OCI-LY7 (cell line): Measurements from ENCODE around the gene ARHGEF39. TPM values are rescaled to one million over a fixed set of nuclear protein-coding genes. Genes with fewer than 3 reads are reported as not detected.

Source experiments
- BruUV-seq: library from RNA; stranded (reverse); fragments of 400-500 nt; replicated peaks from 2 replicates; lab custom pipeline; 2021; lab: Mats Ljungman, UMichigan
- CTCF ChIA-PET: fragments of 300-600 bp; sonication (Branson Sonifier 250); formaldehyde crosslinking; loops from one replicate; lab custom pipeline; 2022; ENCODE audit warnings: antibody characterized with exemption; ENCODE audit not compliant: unreplicated experiment; lab: Charles Lee
- POLR2A ChIA-PET: fragments of 300-600 bp; sonication (Branson Sonifier 250); formaldehyde crosslinking; loops from one replicate; lab custom pipeline; 2022; ENCODE audit warnings: antibody characterized with exemption; lab: Charles Lee
- DNase-seq: peaks from one replicate; pipeline ENCODE4 v3.0.0-alpha.2; 2015; ENCODE audit warnings: low spot score
- H2AFZ ChIP-seq: fragments of 200-600 bp; sonication (generic), shearing (Covaris generic); 2 replicates; pipeline ENCODE4 v1.6.1; 2014; ENCODE audit warnings: mild to moderate bottlenecking, antibody characterized with exemption, low read length, moderate library complexity
- H3K27ac ChIP-seq: fragments of 200-600 bp; sonication (generic); 2 replicates; pipeline ENCODE4 v1.5.1; 2014; ENCODE audit warnings: mixed run types, low read depth, mild to moderate bottlenecking, moderate library complexity, low read length, inconsistent platforms; ENCODE audit not compliant: poor library complexity, severe bottlenecking
- H3K36me3 ChIP-seq: fragments of 200-600 bp; sonication (generic); 2 replicates; pipeline ENCODE4 v1.6.1; 2014; ENCODE audit warnings: mild to moderate bottlenecking, antibody characterized with exemption, low read length, moderate library complexity, mixed read lengths; ENCODE audit not compliant: insufficient read depth
- H3K4me1 ChIP-seq: fragments of 200-600 bp; sonication (generic); 2 replicates; pipeline ENCODE4 v1.5.1; 2014; ENCODE audit warnings: mild to moderate bottlenecking, low read length; ENCODE audit not compliant: insufficient read depth, poor library complexity, severe bottlenecking
- H3K4me2 ChIP-seq: fragments of 200-600 bp; sonication (generic); 2 replicates; pipeline ENCODE4 v1.6.1; 2014; ENCODE audit warnings: mild to moderate bottlenecking, low read length
- H3K4me3 ChIP-seq: fragments of 200-600 bp; sonication (generic); 2 replicates; pipeline ENCODE4 v1.5.1; 2014; ENCODE audit warnings: mild to moderate bottlenecking, low read depth, low read length; ENCODE audit not compliant: poor library complexity, severe bottlenecking
- H3K79me2 ChIP-seq: fragments of 200-600 bp; sonication (generic); 2 replicates; pipeline ENCODE4 v1.6.1; 2016; ENCODE audit warnings: low read depth, mild to moderate bottlenecking, low read length, moderate library complexity, mixed read lengths; ENCODE audit not compliant: insufficient read depth
- H3K9me2 ChIP-seq: fragments of 200-600 bp; sonication (generic); 2 replicates; pipeline ENCODE4 v1.6.1; 2016; ENCODE audit warnings: mild to moderate bottlenecking, low read length, mixed read lengths; ENCODE audit not compliant: insufficient read depth
- H3K9me3 ChIP-seq: fragments of 200-600 bp; sonication (generic); 2 replicates; pipeline ENCODE4 v1.6.1; 2014; ENCODE audit warnings: mild to moderate bottlenecking, mixed run types, low read length, mixed read lengths
- H4K20me1 ChIP-seq: fragments of 200-600 bp; sonication (generic); 2 replicates; pipeline ENCODE4 v1.6.1; 2014; ENCODE audit warnings: mild to moderate bottlenecking, antibody characterized with exemption, low read length, moderate library complexity, mixed read lengths; ENCODE audit not compliant: insufficient read depth
- CTCF ChIP-seq: fragments of 200-600 bp; sonication (generic); conservative IDR thresholded peaks from 2 replicates; pipeline ENCODE4 v1.5.1; 2014; ENCODE audit warnings: mild to moderate bottlenecking, antibody characterized with exemption, low read length, moderate library complexity, mixed read lengths
- EZH2phosphoT487 ChIP-seq: fragments of 200-600 bp; sonication (generic); IDR thresholded peaks from 2 replicates; pipeline ENCODE4 v1.6.1; 2018; ENCODE audit warnings: low read depth, borderline replicate concordance, mild to moderate bottlenecking, mixed run types, antibody characterized with exemption, low read length, moderate library complexity, mixed read lengths
- intact Hi-C: fragments of 100-400 bp; cut with micrococcal nuclease; formaldehyde crosslinking; loops from one replicate; pipeline ENCODE4 v1.10.0; 2022; ENCODE audit not compliant: unreplicated experiment
- total RNA-seq, 2 experiments: library from RNA; depleted of rRNA in 1 of 2; stranded (reverse); fragments of >200 nt in 1 of 2; shearing (Covaris generic) in 1 of 2; gene quantifications; 2 replicates each; pipeline ENCODE4 v1.2.3, GENCODE V29; 2014 to 2022

Gene ARHGEF39
- total RNA-seq, 2 experiments from 2014 or later = 30.8 to 48.1 TPM

DNA sequence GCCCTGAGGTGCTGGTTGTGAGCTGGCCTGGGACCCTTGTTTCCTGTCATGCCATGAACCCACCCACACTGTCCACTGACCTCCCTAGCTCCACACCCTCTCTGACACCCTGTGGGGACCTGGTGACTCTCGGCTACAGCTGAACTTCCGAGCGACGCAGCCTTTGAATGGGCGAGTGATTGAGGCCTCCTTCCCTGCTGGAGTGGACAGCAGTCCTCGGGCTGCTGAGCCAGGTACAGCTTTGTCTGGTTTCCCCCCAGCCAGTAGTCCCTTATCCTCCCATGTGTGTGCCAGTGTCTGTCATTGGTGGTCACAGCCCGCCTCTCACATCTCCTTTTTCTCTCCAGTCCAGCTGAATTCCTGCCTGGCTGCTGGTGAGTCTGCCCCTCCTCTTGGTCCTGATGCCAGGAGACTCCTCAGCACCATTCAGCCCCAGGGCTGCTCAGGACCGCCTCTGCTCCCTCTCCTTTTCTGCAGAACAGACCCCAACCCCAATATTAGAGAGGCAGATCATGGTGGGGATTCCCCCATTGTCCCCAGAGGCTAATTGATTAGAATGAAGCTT is 14.9 kb upstream of the ARHGEF39 start:
- POLR2A ChIA-PET = interaction anchor here (0.6 to 2.2 kb wide), 6 partner anchors 8 to 45 kb away, joined by 4 to 13 read pairs (median 7); partner anchors contain the start of gene ARHGEF39

GRCh38 chr9:35679091-35679490 is 14.1 kb upstream of the ARHGEF39 start:
- no peak overlapping the region for H2AFZ ChIP-seq
- H3K36me3 ChIP-seq = no peaks in the 10 kb centered on the region
- peaks cover 30% of the 10 kb centered on the region for H3K4me1 ChIP-seq
- no peaks in the 10 kb centered on the region for H4K20me1 ChIP-seq
- BruUV-seq = no TSS peak
- intact Hi-C loops = no loop called here
- no peak for TF ChIP-seq EZH2phosphoT487
- TF ChIP-seq CTCF = no peak
- no peak overlapping the region for H3K4me2 ChIP-seq
- H3K9me3 ChIP-seq = no peaks in the 10 kb centered on the region
- H3K27ac ChIP-seq = no peak overlapping the region
- POLR2A ChIA-PET = interaction anchor here (1.7 to 2.2 kb wide), 2 partner anchors 9 to 14 kb away, joined by 8 to 13 read pairs; partner anchors contain the start of gene ARHGEF39
- no peaks in the 10 kb centered on the region for H3K79me2 ChIP-seq
- H3K4me3 ChIP-seq = no peak overlapping the region
- no peak for DNase-seq
- CTCF ChIA-PET = no interaction called here
- H3K9me2 ChIP-seq = no peaks in the 10 kb centered on the region

More for the DNA sequence above, 14.9 kb upstream of the ARHGEF39 start:
- Histone ChIP-seq H3K27ac (no peak overlapping the region), H3K4me1 (peaks cover 30% of the 10 kb centered on the region), H3K4me2 (peak overlapping the region; percentile 55), H3K9me3 (no peaks in the 10 kb centered on the region), H3K9me2 (no peaks in the 10 kb centered on the region), H4K20me1 (no peaks in the 10 kb centered on the region), H3K36me3 (no peaks in the 10 kb centered on the region), H3K79me2 (no peaks in the 10 kb centered on the region), H3K4me3 (peak overlapping the region; percentile 26), H2AFZ (peak overlapping the region; percentile 24; the same call in 1 of the 2 replicates)
- CTCF ChIA-PET = interaction anchor here (0.6 kb wide), 1 partner anchor 33 kb away, joined by 3 read pairs; no protein-coding TSS in a partner anchor
- no TSS peak for BruUV-seq
- intact Hi-C loops = no loop called here
- no peak for TF ChIP-seq EZH2phosphoT487
- no peak for TF ChIP-seq CTCF
- DNase-seq = no peak
